HepG2 (cell line): ENCODE measurements around the gene DYDC2. TPM values are rescaled to one million over a fixed set of nuclear protein-coding genes. Genes with fewer than 3 reads are reported as not detected.
A peak's percentile ranks its signal among the peaks of the same experiment; 100 is the strongest.

Experiments used
- CREM ChIP-seq, 2 experiments: sonication (generic) in 1 of 2; formaldehyde crosslinking in 1 of 2; IDR thresholded peaks; 2 replicates each; pipeline versions ENCODE4 v1.4.0 to v1.6.1; 2016 to 2020; ENCODE audit warnings: antibody characterized with exemption in 1 of 2, mild to moderate bottlenecking in 1 of 2, missing genetic modification reagents in 1 of 2
- DR1 ChIP-seq: sonication (generic); formaldehyde crosslinking; IDR thresholded peaks from 2 replicates; pipeline ENCODE4 v1.8.0; 2021; ENCODE audit warnings: mild to moderate bottlenecking, missing genetic modification reagents, inconsistent platforms
- ERF ChIP-seq: IDR thresholded peaks from 2 replicates; pipeline ENCODE4 v1.6.1; 2018; ENCODE audit warnings: missing biosample characterization, missing genetic modification reagents
- GZF1 ChIP-seq: sonication (generic); formaldehyde crosslinking; IDR thresholded peaks from 2 replicates; pipeline ENCODE4 v1.5.1; 2020; ENCODE audit warnings: mild to moderate bottlenecking, missing genetic modification reagents
- HDAC1 ChIP-seq: sonication (generic); formaldehyde crosslinking; IDR thresholded peaks from 2 replicates; pipeline ENCODE4 v1.5.1; 2020; ENCODE audit warnings: mild to moderate bottlenecking, missing genetic modification reagents
- HHEX ChIP-seq: IDR thresholded peaks from 2 replicates; pipeline ENCODE4 v1.6.1; 2016; ENCODE audit warnings: control low read depth
- HOXA3 ChIP-seq: sonication (generic); formaldehyde crosslinking; IDR thresholded peaks from 2 replicates; pipeline ENCODE4 v1.5.0; 2020; ENCODE audit warnings: missing genetic modification reagents
- ISL2 ChIP-seq: sonication (generic); formaldehyde crosslinking; IDR thresholded peaks from 2 replicates; pipeline ENCODE4 v1.5.0; 2020; ENCODE audit warnings: missing genetic modification reagents
- KAT8 ChIP-seq: IDR thresholded peaks from 2 replicates; pipeline ENCODE4 v1.6.1; 2016; ENCODE audit warnings: missing genetic modification reagents, missing compliant biosample characterization
- MEIS2 ChIP-seq: sonication (generic); formaldehyde crosslinking; IDR thresholded peaks from 2 replicates; pipeline ENCODE4 v1.9.0; 2021; ENCODE audit warnings: mild to moderate bottlenecking, missing genetic modification reagents
- MIER2 ChIP-seq: IDR thresholded peaks from 2 replicates; pipeline ENCODE4 v1.6.1; 2016; ENCODE audit warnings: missing biosample characterization, missing genetic modification reagents
- MIER3 ChIP-seq: IDR thresholded peaks from 2 replicates; pipeline ENCODE4 v1.6.1; 2016; ENCODE audit warnings: missing compliant biosample characterization, borderline replicate concordance
- NR2F6 ChIP-seq, 2 experiments: IDR thresholded peaks; 2 replicates each; pipeline ENCODE4 v1.6.1; 2016; ENCODE audit warnings: antibody characterized with exemption in 1 of 2, mild to moderate bottlenecking in 1 of 2
- PLRG1 ChIP-seq: fragments of 450-650 bp; conservative IDR thresholded peaks from 2 replicates; pipeline ENCODE4 v1.6.1; 2016
- RCOR2 ChIP-seq: IDR thresholded peaks from 2 replicates; pipeline ENCODE4 v1.6.1; 2016; ENCODE audit warnings: missing biosample characterization, missing genetic modification reagents
- SPEN ChIP-seq: sonication (generic); formaldehyde crosslinking; IDR thresholded peaks from 2 replicates; pipeline ENCODE4 v1.5.1; 2020; ENCODE audit warnings: low read depth, mild to moderate bottlenecking, missing genetic modification reagents
- SUZ12 ChIP-seq: fragments of 150-350 bp; IDR thresholded peaks from 2 replicates; pipeline ENCODE4 v1.6.1; 2014; ENCODE audit warnings: low read depth, low read length
- TARDBP ChIP-seq: sonication (generic); formaldehyde crosslinking; IDR thresholded peaks from 2 replicates; pipeline ENCODE4 v1.8.0; 2022; ENCODE audit warnings: mild to moderate bottlenecking, missing genetic modification reagents
- TEAD3 ChIP-seq: optimal IDR thresholded peaks from 2 replicates; pipeline ENCODE3; 2016; ENCODE audit warnings: borderline replicate concordance
- ZBTB7A ChIP-seq: sonication (generic); formaldehyde crosslinking; IDR thresholded peaks from 2 replicates; pipeline ENCODE4 v1.8.0; 2022; ENCODE audit warnings: mild to moderate bottlenecking, missing genetic modification reagents
- ZEB1 ChIP-seq: IDR thresholded peaks from 2 replicates; pipeline ENCODE4 v1.6.1; 2012; ENCODE audit warnings: mild to moderate bottlenecking, low read depth, inconsistent platforms; ENCODE audit not compliant: insufficient replicate concordance
- ZNF264 ChIP-seq: sonication (generic); formaldehyde crosslinking; IDR thresholded peaks from 2 replicates; pipeline ENCODE4 v1.4.0; 2020; ENCODE audit warnings: missing genetic modification reagents
- ZNF292 ChIP-seq: sonication (generic); formaldehyde crosslinking; IDR thresholded peaks from 2 replicates; pipeline ENCODE4 v1.8.1; 2022; ENCODE audit warnings: mild to moderate bottlenecking, low read depth, missing genetic modification reagents, borderline replicate concordance
- ZNF3 ChIP-seq: IDR thresholded peaks from 2 replicates; pipeline ENCODE4 v1.7.0; 2017; ENCODE audit warnings: inconsistent platforms
- ZNF766 ChIP-seq: sonication (generic); formaldehyde crosslinking; IDR thresholded peaks from 2 replicates; pipeline ENCODE4 v1.5.0; 2020; ENCODE audit warnings: missing genetic modification reagents, borderline replicate concordance
- polyA plus RNA-seq, 8 experiments: library from polyadenylated mRNA; depleted of rRNA in 3 of 8; stranded (reverse) in 7 of 8; unstranded in 1 of 8; fragments of >200 nt; fragmentation: Illumina TruSeq in 4 of 8; extraction: Trizol in 4 of 8; gene quantifications; 2 replicates each; pipeline versions ENCODE4 v1.2.1 to v1.2.3, GENCODE V29; 2011 to 2016; ENCODE audit warnings: low read depth in 4 of 8, missing spikeins in 1 of 8, mixed read lengths in 1 of 8; ENCODE audit not compliant: insufficient read depth in 1 of 8
- total RNA-seq, 5 experiments: library from RNA; depleted of rRNA; stranded (reverse); fragments of >200 nt; fragmentation: Illumina TruSeq; extraction: Trizol; gene quantifications; 2 replicates each; pipeline ENCODE4 v1.2.3, GENCODE V29; 2016; ENCODE audit warnings: low read depth in 1 of 5
- TF ChIP-seq, protein P1 (sequence below): sonication (generic); formaldehyde crosslinking; IDR thresholded peaks from 2 replicates; pipeline ENCODE4 v1.4.0; 2020; ENCODE audit warnings: mild to moderate bottlenecking, missing genetic modification reagents
- TF ChIP-seq, protein P2 (sequence below): IDR thresholded peaks from 2 replicates; pipeline ENCODE4 v1.6.1; 2016; ENCODE audit warnings: control low read depth

Gene DYDC2
- total and polyA plus RNA-seq, 2 of the 13 experiments (the other 11 are each of a cell fraction or from before 2014, with no cell fraction given), result 0.98 to 2.3 TPM

DNA sequence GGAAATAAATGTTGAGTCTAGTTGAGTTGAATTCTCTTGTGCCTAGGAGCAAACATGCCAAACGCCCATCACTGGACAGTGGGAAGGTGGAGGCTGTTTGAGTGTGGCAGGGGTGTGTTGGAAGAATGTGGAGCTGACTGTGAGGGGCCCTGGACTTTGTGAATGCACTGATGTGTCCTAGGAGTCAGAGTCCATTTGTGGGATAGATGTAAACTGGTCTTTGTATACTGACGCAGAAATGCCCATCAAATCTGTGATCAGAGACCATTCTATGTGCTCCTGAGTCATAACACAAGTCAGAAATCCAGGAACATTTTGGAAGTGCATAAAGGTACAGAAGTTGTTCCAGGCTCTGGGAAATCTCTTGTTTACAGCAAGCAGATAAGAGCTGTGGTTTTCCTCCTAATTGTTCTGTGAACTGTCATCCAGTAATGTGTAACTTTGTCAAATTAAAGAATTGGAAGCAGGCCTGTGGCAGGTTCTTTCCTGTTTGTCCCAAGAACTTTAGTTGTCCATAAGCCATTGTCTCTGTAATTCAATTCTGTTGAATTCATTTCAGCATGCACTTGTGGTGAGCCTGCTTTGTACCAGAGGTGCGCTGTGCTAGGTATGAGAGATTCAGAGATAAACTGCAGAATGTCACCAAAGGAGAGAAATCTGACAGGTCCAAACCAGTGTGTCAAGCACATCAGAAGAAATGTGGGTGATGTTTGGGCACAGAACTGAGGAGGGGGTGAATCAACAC, 59.3 kb downstream of the DYDC2 start (continued):
- TF ChIP-seq ISL2 (0 out of 2 replicates have a peak, but pooled peaks have one; percentile 44), ZNF766 (CRISPR knock-in tag) (0 out of 2 replicates have a peak, but pooled peaks have one; percentile 33), HHEX (CRISPR knock-in tag) (no peak), MEIS2 (peak; percentile 24; the same call in 1 of the 2 replicates), ZNF264 (CRISPR knock-in tag) (peak; percentile 77), PLRG1 (no peak), GZF1 (CRISPR knock-in tag) (no peak), SUZ12 (no peak), NR2F6 (IDR thresholded peaks at IDR 0.05) (no peak), NR2F6 (CRISPR knock-in tag; IDR thresholded peaks at IDR 0.05) (0 out of 2 replicates have a peak, but pooled peaks have one; percentile 12), TARDBP (peak; percentile 73), CREM (IDR thresholded peaks at IDR 0.05) (peak; percentile 35; the same call in 1 of the 2 replicates), CREM (CRISPR knock-in tag; IDR thresholded peaks at IDR 0.05) (no peak), DR1 (CRISPR knock-in tag) (no peak), ZBTB7A (CRISPR knock-in tag) (peak; percentile 37; the same call in 1 of the 2 replicates), KAT8 (peak; percentile 29; the same call in 1 of the 2 replicates), SPEN (CRISPR knock-in tag) (peak; percentile 43; the same call in 1 of the 2 replicates), ZNF292 (0 out of 2 replicates have a peak, but pooled peaks have one; percentile 17), ZNF3 (CRISPR knock-in tag) (no peak), ZEB1 (peak; percentile 52), HOXA3 (CRISPR knock-in tag) (peak; percentile 55; the same call in 1 of the 2 replicates), TEAD3 (CRISPR knock-in tag) (peak; percentile 88), MIER2 (CRISPR knock-in tag) (no peak), HDAC1 (CRISPR knock-in tag) (peak; percentile 64; the same call in 1 of the 2 replicates), ERF (CRISPR knock-in tag) (peak; percentile 34; the same call in 1 of the 2 replicates), RCOR2 (peak; percentile 50; the same call in 1 of the 2 replicates), MIER3 (CRISPR knock-in tag) (no peak)
- TF ChIP-seq, protein P1, sequence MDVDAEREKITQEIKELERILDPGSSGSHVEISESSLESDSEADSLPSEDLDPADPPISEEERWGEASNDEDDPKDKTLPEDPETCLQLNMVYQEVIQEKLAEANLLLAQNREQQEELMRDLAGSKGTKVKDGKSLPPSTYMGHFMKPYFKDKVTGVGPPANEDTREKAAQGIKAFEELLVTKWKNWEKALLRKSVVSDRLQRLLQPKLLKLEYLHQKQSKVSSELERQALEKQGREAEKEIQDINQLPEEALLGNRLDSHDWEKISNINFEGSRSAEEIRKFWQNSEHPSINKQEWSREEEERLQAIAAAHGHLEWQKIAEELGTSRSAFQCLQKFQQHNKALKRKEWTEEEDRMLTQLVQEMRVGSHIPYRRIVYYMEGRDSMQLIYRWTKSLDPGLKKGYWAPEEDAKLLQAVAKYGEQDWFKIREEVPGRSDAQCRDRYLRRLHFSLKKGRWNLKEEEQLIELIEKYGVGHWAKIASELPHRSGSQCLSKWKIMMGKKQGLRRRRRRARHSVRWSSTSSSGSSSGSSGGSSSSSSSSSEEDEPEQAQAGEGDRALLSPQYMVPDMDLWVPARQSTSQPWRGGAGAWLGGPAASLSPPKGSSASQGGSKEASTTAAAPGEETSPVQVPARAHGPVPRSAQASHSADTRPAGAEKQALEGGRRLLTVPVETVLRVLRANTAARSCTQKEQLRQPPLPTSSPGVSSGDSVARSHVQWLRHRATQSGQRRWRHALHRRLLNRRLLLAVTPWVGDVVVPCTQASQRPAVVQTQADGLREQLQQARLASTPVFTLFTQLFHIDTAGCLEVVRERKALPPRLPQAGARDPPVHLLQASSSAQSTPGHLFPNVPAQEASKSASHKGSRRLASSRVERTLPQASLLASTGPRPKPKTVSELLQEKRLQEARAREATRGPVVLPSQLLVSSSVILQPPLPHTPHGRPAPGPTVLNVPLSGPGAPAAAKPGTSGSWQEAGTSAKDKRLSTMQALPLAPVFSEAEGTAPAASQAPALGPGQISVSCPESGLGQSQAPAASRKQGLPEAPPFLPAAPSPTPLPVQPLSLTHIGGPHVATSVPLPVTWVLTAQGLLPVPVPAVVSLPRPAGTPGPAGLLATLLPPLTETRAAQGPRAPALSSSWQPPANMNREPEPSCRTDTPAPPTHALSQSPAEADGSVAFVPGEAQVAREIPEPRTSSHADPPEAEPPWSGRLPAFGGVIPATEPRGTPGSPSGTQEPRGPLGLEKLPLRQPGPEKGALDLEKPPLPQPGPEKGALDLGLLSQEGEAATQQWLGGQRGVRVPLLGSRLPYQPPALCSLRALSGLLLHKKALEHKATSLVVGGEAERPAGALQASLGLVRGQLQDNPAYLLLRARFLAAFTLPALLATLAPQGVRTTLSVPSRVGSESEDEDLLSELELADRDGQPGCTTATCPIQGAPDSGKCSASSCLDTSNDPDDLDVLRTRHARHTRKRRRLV (CRISPR knock-in tag), result 0 out of 2 replicates have a peak, but pooled peaks have one; percentile 35
- TF ChIP-seq, protein P2, sequence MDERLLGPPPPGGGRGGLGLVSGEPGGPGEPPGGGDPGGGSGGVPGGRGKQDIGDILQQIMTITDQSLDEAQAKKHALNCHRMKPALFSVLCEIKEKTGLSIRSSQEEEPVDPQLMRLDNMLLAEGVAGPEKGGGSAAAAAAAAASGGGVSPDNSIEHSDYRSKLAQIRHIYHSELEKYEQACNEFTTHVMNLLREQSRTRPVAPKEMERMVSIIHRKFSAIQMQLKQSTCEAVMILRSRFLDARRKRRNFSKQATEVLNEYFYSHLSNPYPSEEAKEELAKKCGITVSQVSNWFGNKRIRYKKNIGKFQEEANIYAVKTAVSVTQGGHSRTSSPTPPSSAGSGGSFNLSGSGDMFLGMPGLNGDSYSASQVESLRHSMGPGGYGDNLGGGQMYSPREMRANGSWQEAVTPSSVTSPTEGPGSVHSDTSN (CRISPR knock-in tag), result peak; percentile 38; the same call in 1 of the 2 replicates
